Stimulated activated CD8-positive, alpha-beta memory T cell treated with anti-CD3 and anti-CD28 coated beads, Interleukin-7, amount 100 ng/mL, for 24 hours (primary cell): Measurements from ENCODE around the gene KIRREL3.

ENCODE experiments used
- DNase-seq: peaks from one replicate; pipeline ENCODE4 v3.0.0-alpha.2; 2020; ENCODE audit warnings: low read depth

The KIRREL3 gene

GRCh38 chr11:126601136-126601535 lies 399.4 kb downstream of the KIRREL3 start:
- DNase-seq: no peak

GRCh38 chr11:126599217-126599897 lies 401.2 kb downstream of the KIRREL3 start:
- no peak for DNase-seq

- DNase-seq: no peak
Observed at GRCh38 chr11:126598344-126599216, 402.0 kb downstream of the KIRREL3 start.

- no peak for DNase-seq
Observed at GRCh38 chr11:126597041-126597440, 403.5 kb downstream of the KIRREL3 start.

- DNase-seq: no peak
Observed at GRCh38 chr11:126596474-126596873, 404.1 kb downstream of the KIRREL3 start.

GRCh38 chr11:126595560-126595959 lies 405.0 kb downstream of the KIRREL3 start:
- no peak for DNase-seq

- DNase-seq: no peak
Observed at GRCh38 chr11:126594921-126595367, 405.6 kb downstream of the KIRREL3 start.

- no peak for DNase-seq
Observed at GRCh38 chr11:126592496-126593410, 407.8 kb downstream of the KIRREL3 start.

GRCh38 chr11:126591966-126592489 lies 408.5 kb downstream of the KIRREL3 start:
- DNase-seq: no peak

GRCh38 chr11:126589492-126589803 lies 411.1 kb downstream of the KIRREL3 start:
- DNase-seq: no peak

- no peak for DNase-seq
Observed at GRCh38 chr11:126588630-126589491, 411.7 kb downstream of the KIRREL3 start.

GRCh38 chr11:126587541-126587940 lies 413.0 kb downstream of the KIRREL3 start:
- no peak for DNase-seq

- no peak for DNase-seq
Observed at GRCh38 chr11:126585774-126586491, 414.6 kb downstream of the KIRREL3 start.

GRCh38 chr11:126585388-126585773 lies 415.2 kb downstream of the KIRREL3 start:
- no peak for DNase-seq

- DNase-seq: no peak
Observed at GRCh38 chr11:126583594-126584427, 416.8 kb downstream of the KIRREL3 start.

- DNase-seq: no peak
Observed at GRCh38 chr11:126583101-126583500, 417.5 kb downstream of the KIRREL3 start.

GRCh38 chr11:126581871-126582648 lies 418.5 kb downstream of the KIRREL3 start:
- DNase-seq: no peak

- no peak for DNase-seq
Observed at GRCh38 chr11:126578426-126578825, 422.1 kb downstream of the KIRREL3 start.

GRCh38 chr11:126578021-126578420 lies 422.5 kb downstream of the KIRREL3 start:
- no peak for DNase-seq
